Bladder microvascular endothelial cell (primary cell): ENCODE measurements around the gene GPR55. TPM values are rescaled to one million over a fixed set of nuclear protein-coding genes. Genes with fewer than 3 reads are reported as not detected.

Experiments used
- total RNA-seq: library from RNA; depleted of rRNA; stranded (reverse); fragments of >200 nt; gene quantifications from 2 replicates; pipeline ENCODE4 v1.2.3, GENCODE V29; 2014

GPR55 gene, protein sequence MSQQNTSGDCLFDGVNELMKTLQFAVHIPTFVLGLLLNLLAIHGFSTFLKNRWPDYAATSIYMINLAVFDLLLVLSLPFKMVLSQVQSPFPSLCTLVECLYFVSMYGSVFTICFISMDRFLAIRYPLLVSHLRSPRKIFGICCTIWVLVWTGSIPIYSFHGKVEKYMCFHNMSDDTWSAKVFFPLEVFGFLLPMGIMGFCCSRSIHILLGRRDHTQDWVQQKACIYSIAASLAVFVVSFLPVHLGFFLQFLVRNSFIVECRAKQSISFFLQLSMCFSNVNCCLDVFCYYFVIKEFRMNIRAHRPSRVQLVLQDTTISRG
- not detected in 2 replicates for total RNA-seq

DNA sequence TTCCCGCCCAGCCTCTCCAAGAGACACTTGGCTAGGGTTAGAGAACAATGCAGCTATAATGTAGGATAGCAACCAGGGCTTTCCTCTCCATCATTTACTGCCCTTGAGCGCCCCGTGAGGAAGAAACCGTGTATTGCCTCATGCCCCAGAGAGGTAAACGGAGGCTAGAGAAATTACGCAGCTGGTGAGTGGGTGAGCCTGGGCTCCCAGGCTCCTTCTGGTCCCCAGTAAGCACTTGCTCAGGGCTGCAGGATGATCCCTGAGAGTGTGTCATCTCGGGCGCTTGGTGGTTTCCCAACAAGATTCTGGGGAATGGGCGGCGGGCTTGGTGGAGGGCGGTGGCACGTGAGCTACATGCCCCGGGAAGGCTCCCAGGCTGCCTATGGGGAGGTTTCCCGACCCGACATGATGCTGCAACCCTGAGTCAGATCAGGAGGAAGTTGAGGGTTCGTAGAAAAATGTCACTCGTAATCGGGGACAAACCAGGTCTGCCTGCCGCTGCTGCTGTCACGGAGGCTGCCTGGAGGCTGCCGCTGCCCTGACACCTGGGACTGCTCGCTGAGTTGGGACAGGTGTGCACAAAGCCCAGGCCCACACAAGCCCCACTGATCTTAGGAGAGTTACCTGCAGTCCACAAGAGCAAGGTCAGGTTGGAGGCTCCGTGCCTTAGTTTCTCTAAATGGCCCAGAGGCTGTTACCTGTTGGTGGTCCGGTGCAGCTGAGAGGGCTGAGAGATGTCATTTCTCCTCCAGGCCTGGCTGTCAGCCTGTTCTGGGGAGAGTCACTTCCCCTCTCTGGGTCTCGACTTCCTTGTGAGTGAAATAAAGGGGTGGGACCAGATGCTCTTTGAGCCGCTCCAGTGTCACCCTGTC lies at the start of gene GPR55:
TSS of gene GPR55 (minus strand) at position 773 of the 872 bp plus-strand sequence. CDS start 14,280 bp downstream, outside the sequence.

DNA sequence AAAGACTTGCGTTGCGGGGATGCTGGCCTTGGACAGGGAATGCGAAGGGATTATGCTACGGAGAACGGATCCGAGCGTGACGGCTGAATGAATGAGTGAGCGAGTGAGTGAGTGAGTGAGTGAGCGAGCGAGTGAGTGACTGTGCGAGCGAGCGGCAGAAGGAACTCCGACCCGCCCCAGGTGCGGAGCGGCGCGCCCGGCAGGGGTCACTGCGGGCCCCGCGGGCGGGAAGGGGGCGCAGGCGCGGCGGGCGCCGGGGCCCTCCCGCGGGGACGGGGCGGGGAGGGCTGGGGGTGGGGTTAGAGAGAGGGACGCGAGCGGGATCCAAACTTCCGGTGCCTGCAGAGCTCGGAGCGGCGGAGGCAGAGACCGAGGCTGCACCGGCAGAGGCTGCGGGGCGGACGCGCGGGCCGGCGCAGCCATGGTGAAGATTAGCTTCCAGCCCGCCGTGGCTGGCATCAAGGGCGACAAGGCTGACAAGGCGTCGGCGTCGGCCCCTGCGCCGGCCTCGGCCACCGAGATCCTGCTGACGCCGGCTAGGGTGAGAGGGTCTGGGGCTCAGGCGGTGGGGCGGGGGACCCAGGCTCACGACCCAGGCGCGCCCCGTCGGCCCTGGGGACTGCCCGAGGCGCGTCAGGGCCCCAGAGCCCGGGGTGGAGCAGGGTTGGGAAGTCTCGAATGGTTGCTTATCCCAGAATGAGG lies 60.3 kb downstream of the GPR55 start, which contains the start of gene ITM2C:
TSS of gene ITM2C (plus strand) at position 338 of the 702 bp plus-strand sequence. CDS start at position 422, 84 bp downstream.

Other genes starting within 250 kb of the GPR55 start
- 39.3 and 84.1 TPM in 2 replicates for gene CAB39, start 212.4 kb downstream of the GPR55 start, total RNA-seq
- gene ITM2C, start 60.3 kb downstream of the GPR55 start, total RNA-seq: 3.1 and 119 TPM in 2 replicates
- gene SPATA3, start 70.9 kb upstream of the GPR55 start, total RNA-seq: not detected in 2 replicates
- gene C2orf72, start 112.3 kb upstream of the GPR55 start, total RNA-seq: 0.13 and 0.16 TPM in 2 replicates
- 99.9 and 220 TPM in 2 replicates for gene PSMD1, start 131.6 kb upstream of the GPR55 start, total RNA-seq
- gene HTR2B, start 199.8 kb upstream of the GPR55 start, total RNA-seq: 0.32 and 2.1 TPM in 2 replicates